Measurements from ENCODE around the gene NUFIP1. TPM values are rescaled to one million over a fixed set of nuclear protein-coding genes. Genes with fewer than 3 reads are reported as not detected.
"Not testable (repeated sequence)": the region's sequence is repeated elsewhere in the genome, so short reads cannot be mapped to it uniquely, and the experiment has no call there.

The NUFIP1 gene
- total RNA-seq, 1 donor: 1.3 TPM

DNA sequence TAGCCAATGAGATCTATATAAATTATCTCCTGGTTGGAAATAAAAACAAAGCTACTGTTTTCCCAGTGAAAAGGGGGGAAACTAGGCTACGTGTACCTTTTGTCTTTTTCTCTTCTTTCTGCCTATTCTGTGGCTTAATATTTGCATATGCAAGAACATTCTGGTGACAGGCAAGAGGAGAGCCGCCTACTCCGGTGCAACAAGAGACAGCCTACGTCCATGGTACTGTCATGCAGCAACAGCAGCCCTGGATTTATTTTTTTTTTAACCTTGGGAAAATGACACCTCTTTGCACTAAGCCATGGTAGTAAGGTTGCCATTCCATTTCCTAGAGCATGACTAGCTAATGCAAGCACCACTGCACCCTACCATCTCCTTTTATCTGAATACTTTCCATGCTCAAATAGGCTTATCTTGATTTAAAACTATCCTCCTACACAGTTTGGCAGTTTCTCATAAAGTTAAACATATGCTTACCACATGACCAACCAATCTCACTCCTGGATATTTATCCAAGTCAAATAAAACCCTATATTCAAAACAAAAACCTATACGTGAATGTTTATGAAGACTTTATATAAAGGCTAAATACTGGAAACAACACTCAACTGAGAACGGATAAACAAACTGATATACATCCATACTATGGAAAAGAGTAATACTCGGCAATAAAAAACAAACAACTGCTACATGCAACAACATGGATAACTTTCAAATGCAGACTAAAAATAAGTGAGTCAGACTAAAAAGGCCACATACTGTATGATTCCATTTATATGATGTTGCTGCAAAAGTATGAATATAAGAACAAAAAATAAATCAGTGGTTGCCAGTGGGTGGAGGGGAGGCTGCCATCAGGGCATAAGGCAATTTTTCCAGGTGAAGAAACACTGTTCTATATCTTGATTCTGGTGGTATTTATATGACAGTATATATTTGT, 17.3 kb downstream of the NUFIP1 start:
- DNase-seq (ENCODE audit: low read depth in 2 of 3, low spot score in 2 of 3): no peak

GRCh38 chr13:44969551-44970484, 19.5 kb downstream of the NUFIP1 start:
- peak in 2 of 3 donors; percentile 21 to 58 for DNase-seq (ENCODE audit: low read depth in 2 of 3, low spot score in 2 of 3)

DNA sequence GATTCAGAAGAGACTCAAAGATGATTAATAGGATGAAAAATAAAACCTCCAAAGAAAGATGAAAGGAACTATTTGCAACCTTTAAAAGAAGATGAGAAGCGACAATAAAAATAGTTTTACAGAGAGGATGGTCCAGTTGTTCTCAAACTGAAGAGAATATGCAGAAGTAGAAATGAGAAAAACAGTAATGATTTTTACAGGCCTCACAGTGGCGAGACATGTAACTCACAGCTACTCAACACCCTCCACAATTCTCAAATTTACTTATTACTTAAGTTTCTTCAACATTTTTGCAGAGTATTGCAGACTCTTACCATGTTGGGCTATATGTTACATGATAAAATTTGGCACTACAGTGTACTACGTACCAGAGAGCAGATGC, 20.8 kb downstream of the NUFIP1 start:
- no peak for DNase-seq (ENCODE audit: low read depth in 2 of 3, low spot score in 2 of 3)

DNA sequence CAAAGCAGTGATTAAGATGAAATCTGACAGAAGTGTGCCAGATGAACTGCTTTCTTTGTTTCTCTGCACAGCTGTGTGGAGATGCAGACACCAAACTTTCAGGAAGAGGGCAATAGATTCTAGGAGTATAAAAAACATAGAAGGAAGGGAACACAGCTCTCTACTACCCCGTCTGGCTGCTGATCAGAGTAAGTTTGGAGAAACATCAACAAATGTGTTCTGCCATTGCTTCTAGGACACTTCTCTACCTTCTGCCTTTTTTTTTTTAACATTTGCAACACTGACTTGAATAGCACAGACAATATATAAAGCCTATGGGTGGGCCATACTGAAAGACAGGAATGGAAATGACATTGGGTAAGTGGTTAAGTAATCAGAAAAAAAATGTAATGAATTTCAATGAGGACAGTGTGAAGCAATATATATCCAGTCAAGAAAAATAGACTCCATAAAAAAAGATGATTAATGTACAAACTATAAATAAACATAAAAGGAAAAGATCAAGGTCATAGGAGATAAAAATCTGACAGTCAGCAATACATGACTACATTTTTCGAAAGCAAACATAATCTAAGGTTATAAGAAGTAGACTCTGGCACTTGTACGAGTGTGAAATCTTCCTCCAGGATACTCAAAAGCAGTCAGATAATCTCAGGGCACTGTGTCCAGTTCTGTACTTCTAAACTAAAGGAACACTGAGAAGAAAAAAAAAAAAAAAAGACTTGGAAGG, 21.4 kb downstream of the NUFIP1 start:
- DNase-seq (ENCODE audit: low read depth in 2 of 3, low spot score in 2 of 3): no peak

- DNase-seq (ENCODE audit: low read depth in 2 of 3, low spot score in 2 of 3): no peak
Observed at GRCh38 chr13:44961997-44962396, 27.3 kb downstream of the NUFIP1 start.

DNA sequence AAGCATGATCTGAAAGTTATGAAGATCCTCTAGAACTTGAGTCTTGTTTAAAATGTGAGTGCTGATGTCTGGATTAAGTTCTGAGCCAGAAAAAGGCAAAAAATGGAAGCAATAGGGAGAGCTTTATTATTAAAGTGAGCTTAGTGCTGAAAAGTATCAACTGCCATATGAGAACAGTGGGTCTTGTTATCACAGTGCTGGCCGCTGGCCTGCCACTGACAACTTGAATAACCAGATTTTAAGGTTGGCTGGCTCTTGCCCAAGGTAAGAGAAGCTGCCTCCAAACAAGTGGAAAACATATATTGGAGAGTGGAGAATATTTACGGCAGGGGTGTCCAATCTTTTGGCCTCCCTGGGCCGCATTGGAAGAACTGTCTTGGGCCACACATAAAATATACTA, 33.9 kb downstream of the NUFIP1 start:
- no peak for DNase-seq (ENCODE audit: low read depth in 2 of 3, low spot score in 2 of 3)

DNA sequence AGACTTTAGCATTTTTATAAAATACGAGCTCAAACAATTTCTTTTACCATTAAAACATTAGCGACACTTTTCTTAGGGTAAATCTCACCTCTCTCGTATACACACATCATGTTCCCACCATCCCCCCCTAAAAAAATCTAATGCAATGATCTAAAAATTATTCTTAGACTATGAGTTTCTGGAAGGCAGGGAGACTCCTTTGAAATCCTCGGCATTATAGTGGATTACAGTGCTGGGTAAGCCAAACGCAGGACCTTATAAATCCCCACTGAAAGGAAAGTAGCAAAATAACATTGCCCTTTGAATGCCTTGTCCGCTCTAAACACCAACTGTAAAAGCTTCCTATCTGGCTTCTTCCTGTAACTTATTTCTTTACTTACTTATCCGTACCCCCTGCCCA, 35.0 kb downstream of the NUFIP1 start:
- DNase-seq (ENCODE audit: low read depth in 2 of 3, low spot score in 2 of 3): no peak

GRCh38 chr13:44952671-44953070, 36.6 kb downstream of the NUFIP1 start:
- DNase-seq (ENCODE audit: low read depth in 2 of 3, low spot score in 2 of 3): no peak

GRCh38 chr13:44951184-44951583, 38.1 kb downstream of the NUFIP1 start:
- no peak for DNase-seq (ENCODE audit: low read depth in 2 of 3, low spot score in 2 of 3)

DNA sequence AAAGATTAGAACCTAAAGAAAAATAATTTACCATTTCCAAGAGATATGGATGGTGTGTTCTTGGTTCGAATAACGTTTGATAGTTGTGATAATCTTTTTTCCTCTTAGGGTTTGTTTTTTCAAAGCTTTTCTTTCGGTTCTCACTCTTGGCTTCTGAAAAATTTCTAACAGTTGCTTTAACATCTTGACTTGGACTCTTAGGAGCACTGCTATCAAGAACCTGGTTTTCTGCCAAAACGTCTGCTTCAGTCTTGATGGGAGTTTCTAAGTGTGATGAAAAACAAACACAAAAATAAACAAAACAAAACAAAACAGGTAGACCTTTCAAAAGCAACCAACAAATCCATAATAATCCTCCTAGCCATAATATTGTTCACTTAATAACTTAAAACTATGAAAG, 45.9 kb downstream of the NUFIP1 start:
- DNase-seq (ENCODE audit: low read depth in 2 of 3, low spot score in 2 of 3): not testable (repeated sequence)

GRCh38 chr13:44938854-44939253, 50.4 kb downstream of the NUFIP1 start:
- no peak for DNase-seq (ENCODE audit: low read depth in 2 of 3, low spot score in 2 of 3)

- no peak for DNase-seq (ENCODE audit: low read depth in 2 of 3, low spot score in 2 of 3)
Observed at GRCh38 chr13:44936246-44936645, 53.0 kb downstream of the NUFIP1 start.

DNA sequence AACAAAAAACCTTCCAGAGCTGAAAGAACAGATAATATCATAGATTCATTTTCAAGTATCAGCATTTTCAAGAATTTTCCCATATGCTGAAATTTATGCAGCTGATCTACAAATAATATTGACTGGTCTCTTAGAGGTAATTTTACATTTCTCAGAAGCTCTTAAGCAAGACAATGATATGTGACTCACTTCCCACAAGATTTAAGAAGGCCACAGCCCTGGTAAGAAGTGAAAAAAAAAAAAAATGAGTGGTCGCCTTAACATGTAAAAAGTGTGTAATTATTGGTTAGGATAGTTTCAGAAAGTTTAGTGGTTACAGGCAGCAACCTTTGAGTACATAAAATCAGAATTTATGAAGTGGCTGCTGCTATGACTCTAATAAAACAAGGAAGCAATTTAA, 54.5 kb downstream of the NUFIP1 start:
- no peak for DNase-seq (ENCODE audit: low read depth in 2 of 3, low spot score in 2 of 3)

GRCh38 chr13:44932850-44933251, 56.4 kb downstream of the NUFIP1 start:
- no peak for DNase-seq (ENCODE audit: low read depth in 2 of 3, low spot score in 2 of 3)

DNA sequence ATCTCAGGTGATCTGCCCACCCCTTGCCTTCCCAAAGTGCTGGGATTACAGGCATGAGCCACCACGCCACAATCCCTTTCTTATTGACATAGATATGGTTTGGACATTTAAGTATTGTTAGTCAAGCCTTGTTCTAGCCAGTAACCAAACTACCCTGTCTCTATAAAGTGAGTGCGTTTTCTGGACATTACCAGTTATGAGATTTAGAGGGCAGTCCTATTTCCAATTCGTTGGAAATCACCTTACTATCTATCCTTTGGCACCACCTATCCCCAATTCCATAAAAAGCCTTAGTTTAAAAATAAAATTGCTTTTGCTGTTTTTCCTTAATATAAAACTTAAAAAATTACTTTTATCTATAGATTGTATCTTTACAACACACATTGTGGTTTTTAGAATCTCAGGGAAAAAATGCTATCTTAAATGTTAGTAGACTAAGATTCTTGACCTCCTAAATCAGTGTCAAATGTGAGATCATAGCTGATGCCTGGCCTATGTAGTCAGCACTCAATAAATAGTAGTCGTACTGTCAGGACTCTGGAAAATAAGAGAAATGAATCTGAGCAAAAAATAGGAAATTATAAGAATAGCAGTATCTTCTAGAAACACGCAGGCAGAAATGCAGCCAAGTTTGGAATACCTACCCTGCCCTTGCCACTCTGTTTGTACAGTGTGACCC, 57.0 kb downstream of the NUFIP1 start:
- no peak for DNase-seq (ENCODE audit: low read depth in 2 of 3, low spot score in 2 of 3)

DNA sequence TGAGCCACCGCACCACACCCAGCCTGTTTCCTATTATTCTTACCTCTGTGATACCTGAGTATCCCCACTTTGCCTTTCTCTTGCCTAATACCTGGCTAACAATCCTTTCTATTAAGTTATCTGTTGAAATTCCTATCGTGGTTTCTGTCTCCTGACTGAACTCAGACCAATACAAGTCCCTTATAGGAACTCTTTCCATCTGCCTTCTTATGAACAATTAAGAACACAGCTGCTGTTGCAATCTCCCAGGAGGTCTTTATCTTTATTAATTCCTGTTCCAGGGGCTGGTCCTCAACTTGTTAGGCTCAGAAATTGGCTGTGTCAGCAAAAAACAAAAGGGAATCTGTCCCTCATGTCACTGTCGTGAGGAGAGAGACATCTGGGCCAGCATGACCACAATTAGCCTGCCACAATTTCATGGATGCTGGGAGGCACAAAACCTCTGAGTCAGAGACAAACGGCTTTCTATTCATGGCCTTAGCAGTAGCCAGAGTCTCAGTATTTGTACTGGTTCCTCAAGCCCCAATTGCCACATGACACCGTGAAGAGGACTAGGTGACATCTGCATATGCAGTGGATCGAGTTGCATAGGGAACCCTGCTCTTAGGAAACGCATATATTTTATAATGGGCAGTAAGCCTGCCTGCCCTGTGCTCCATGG, 58.2 kb downstream of the NUFIP1 start:
- DNase-seq (ENCODE audit: low read depth in 2 of 3, low spot score in 2 of 3): no peak

- no peak for DNase-seq (ENCODE audit: low read depth in 2 of 3, low spot score in 2 of 3)
Observed at GRCh38 chr13:44930280-44930679, 59.0 kb downstream of the NUFIP1 start.

DNA sequence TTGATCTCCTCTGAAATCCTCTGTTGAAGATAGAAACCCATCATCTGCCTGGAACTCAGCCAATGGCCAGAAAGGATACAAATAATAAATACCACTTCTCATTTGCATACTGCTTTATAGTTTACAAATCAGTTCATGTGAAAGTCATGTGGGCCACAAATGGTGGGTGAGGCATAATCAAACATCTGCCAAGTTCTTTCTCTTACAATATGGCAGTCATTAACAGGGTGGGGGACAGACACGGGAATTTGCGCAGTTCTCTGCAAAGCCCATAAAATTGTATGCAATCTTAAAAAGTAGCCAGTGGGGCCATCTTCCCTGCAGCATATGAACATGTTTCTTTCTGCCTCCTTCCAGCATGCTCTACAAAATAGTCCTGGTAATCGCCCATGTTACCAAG, 59.6 kb downstream of the NUFIP1 start:
- no peak for DNase-seq (ENCODE audit: low read depth in 2 of 3, low spot score in 2 of 3)

DNA sequence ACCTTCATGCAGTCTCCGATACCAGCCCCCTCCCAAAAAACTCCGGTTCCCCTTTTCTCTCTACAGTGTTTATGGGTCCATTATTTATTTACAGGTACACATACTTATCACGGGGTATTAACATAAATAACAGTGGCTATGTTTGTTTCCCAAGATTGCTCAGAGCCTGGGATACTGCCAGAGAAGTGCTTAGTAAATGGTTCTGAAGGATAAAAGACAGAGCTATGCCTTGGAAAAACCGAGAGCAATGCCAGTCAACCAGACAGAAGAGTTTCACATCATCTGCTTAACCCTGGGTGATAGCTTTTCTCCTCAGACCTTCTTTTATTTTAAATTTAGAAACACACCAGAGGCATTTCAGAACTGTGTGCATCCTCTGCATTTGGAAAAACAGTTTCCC, 61.3 kb downstream of the NUFIP1 start:
- DNase-seq (ENCODE audit: low read depth in 2 of 3, low spot score in 2 of 3): no peak
